PC-9 (cell line): ENCODE data around the gene NFASC. TPM values are rescaled to one million over a fixed set of nuclear protein-coding genes. Genes with fewer than 3 reads are reported as not detected.

Experiments used
- BruUV-seq: library from RNA; stranded (reverse); fragments of 400-500 nt; replicated peaks from 2 replicates; lab custom pipeline; 2021; lab: Mats Ljungman, UMichigan
- CTCF ChIA-PET: fragments of 300-600 bp; sonication (Branson Sonifier 250); formaldehyde crosslinking; loops from one replicate; lab custom pipeline; 2022; ENCODE audit warnings: antibody characterized with exemption; lab: Charles Lee
- POLR2A ChIA-PET: fragments of 300-600 bp; sonication (Branson Sonifier 250); formaldehyde crosslinking; loops from one replicate; lab custom pipeline; 2022; ENCODE audit warnings: antibody characterized with exemption; ENCODE audit not compliant: unreplicated experiment; lab: Charles Lee
- DNase-seq, 2 experiments: peaks; one replicate each; pipeline versions ENCODE4 v3.0.0 to v3.0.0-alpha.2; 2015 to 2022; ENCODE audit warnings: mixed read lengths in 1 of 2
- H2AFZ ChIP-seq: fragments of 200-600 bp; sonication (generic); 2 replicates; pipeline ENCODE4 v1.8.1; 2017; ENCODE audit warnings: antibody characterized with exemption
- H3F3A ChIP-seq: fragments of 200-600 bp; sonication (generic); 2 replicates; pipeline ENCODE4 v1.8.1; 2017; ENCODE audit warnings: antibody characterized with exemption, mild to moderate bottlenecking, low read depth; ENCODE audit not compliant: insufficient read depth
- H3K27ac ChIP-seq: fragments of 200-600 bp; sonication (generic); 2 replicates; pipeline ENCODE4 v1.6.1; 2016; ENCODE audit warnings: mixed run types
- H3K27me3 ChIP-seq: fragments of 200-600 bp; sonication (generic); 2 replicates; pipeline ENCODE4 v1.6.1; 2016; ENCODE audit warnings: low read depth, mixed run types; ENCODE audit not compliant: insufficient read depth
- H3K36me3 ChIP-seq: fragments of 200-600 bp; sonication (generic); 2 replicates; pipeline ENCODE4 v1.6.1; 2016; ENCODE audit warnings: low read depth, mixed run types
- H3K4me1 ChIP-seq: fragments of 200-600 bp; sonication (generic); replicated peaks from 2 replicates; pipeline ENCODE4 v1.6.1; 2016; ENCODE audit warnings: mixed run types; ENCODE audit not compliant: insufficient read depth
- H3K4me2 ChIP-seq: fragments of 200-600 bp; sonication (generic); 2 replicates; pipeline ENCODE4 v1.6.1; 2017; ENCODE audit warnings: mixed run types
- H3K4me3 ChIP-seq: fragments of 200-600 bp; sonication (generic); 2 replicates; pipeline ENCODE4 v1.6.1; 2016; ENCODE audit warnings: mixed run types
- H3K79me2 ChIP-seq: fragments of 200-600 bp; sonication (generic); 2 replicates; pipeline ENCODE4 v1.6.1; 2017; ENCODE audit warnings: low read depth, mixed run types
- H3K9me2 ChIP-seq: fragments of 200-600 bp; sonication (generic); 2 replicates; pipeline ENCODE4 v1.8.1; 2017; ENCODE audit warnings: mild to moderate bottlenecking; ENCODE audit not compliant: insufficient read depth
- H3K9me3 ChIP-seq: fragments of 200-600 bp; sonication (generic); 2 replicates; pipeline ENCODE4 v1.8.1; 2016; ENCODE audit warnings: low read depth; ENCODE audit not compliant: insufficient read depth
- H4K20me1 ChIP-seq: fragments of 200-600 bp; sonication (generic); 2 replicates; pipeline ENCODE4 v1.8.1; 2017; ENCODE audit not compliant: insufficient read depth
- CTCF ChIP-seq: fragments of 200-600 bp; sonication (generic); conservative IDR thresholded peaks from 2 replicates; pipeline ENCODE4 v1.6.1; 2017; ENCODE audit warnings: mixed run types, antibody characterized with exemption, mild to moderate bottlenecking, moderate library complexity
- EZH2 ChIP-seq: fragments of 200-600 bp; sonication (generic); IDR thresholded peaks from 2 replicates; pipeline ENCODE4 v1.8.0; 2017; ENCODE audit warnings: antibody characterized with exemption, low read depth
- intact Hi-C: fragments of 100-400 bp; cut with micrococcal nuclease; formaldehyde crosslinking; loops from one replicate; pipeline ENCODE4 v1.10.0; 2022; ENCODE audit not compliant: unreplicated experiment
- total RNA-seq: library from RNA; stranded (reverse); gene quantifications from 2 replicates; pipeline ENCODE4 v1.2.3, GENCODE V29; 2021

Gene NFASC
- total RNA-seq, 1 experiment from 2014 or later = not detected

GRCh38 chr1:204909109-204909508 is 38.4 kb downstream of the NFASC start:
- H3K27me3 ChIP-seq = peaks cover 54% of the 10 kb centered on the region
- intact Hi-C loops = no loop called here
- no TSS peak for BruUV-seq
- ChIA-PET POLR2A (interaction anchor here (0.6 kb wide), 1 partner anchor 320 kb away, joined by 4 read pairs; no protein-coding TSS in a partner anchor), CTCF (no interaction called here)
- no peaks in the 10 kb centered on the region for H3K36me3 ChIP-seq
- no peaks in the 10 kb centered on the region for H4K20me1 ChIP-seq
- H3K4me3 ChIP-seq = no peak overlapping the region
- no peaks in the 10 kb centered on the region for H3K9me3 ChIP-seq
- H3K79me2 ChIP-seq = no peaks in the 10 kb centered on the region
- no peak overlapping the region for H2AFZ ChIP-seq
- no peaks in the 10 kb centered on the region for H3K4me1 ChIP-seq
- H3K4me2 ChIP-seq = no peak overlapping the region
- TF ChIP-seq EZH2 (no peak), CTCF (no peak)
- no peak overlapping the region for H3K27ac ChIP-seq
- H3K9me2 ChIP-seq = no peaks in the 10 kb centered on the region
- H3F3A ChIP-seq = no peaks in the 10 kb centered on the region
- no peak for DNase-seq

- POLR2A ChIA-PET = no interaction called here
Measured at GRCh38 chr1:204915861-204916495, 45.3 kb downstream of the NFASC start.

GRCh38 chr1:204917802-204918201 is 47.1 kb downstream of the NFASC start:
- H4K20me1 ChIP-seq = no peaks in the 10 kb centered on the region
- POLR2A ChIA-PET = no interaction called here
- peaks cover 39% of the 10 kb centered on the region for H3K27me3 ChIP-seq
- no peaks in the 10 kb centered on the region for H3F3A ChIP-seq
- CTCF ChIA-PET = no interaction called here
- no peak for DNase-seq
- H3K4me3 ChIP-seq = no peak overlapping the region
- intact Hi-C loops = no loop called here
- H2AFZ ChIP-seq = no peak overlapping the region
- no peaks in the 10 kb centered on the region; the same call in 1 of the 2 replicates for H3K4me1 ChIP-seq
- H3K27ac ChIP-seq = no peak overlapping the region
- H3K36me3 ChIP-seq = no peaks in the 10 kb centered on the region
- H3K9me3 ChIP-seq = no peaks in the 10 kb centered on the region
- H3K79me2 ChIP-seq = no peaks in the 10 kb centered on the region
- H3K9me2 ChIP-seq = no peaks in the 10 kb centered on the region
- BruUV-seq = no TSS peak
- TF ChIP-seq EZH2 = no peak
- TF ChIP-seq CTCF = no peak
- H3K4me2 ChIP-seq = no peak overlapping the region

More at GRCh38 chr1:204915861-204916495, 45.3 kb downstream of the NFASC start:
- Histone ChIP-seq H3K79me2 (no peaks in the 10 kb centered on the region), H3F3A (no peaks in the 10 kb centered on the region), H3K9me3 (no peaks in the 10 kb centered on the region), H3K4me3 (no peak overlapping the region), H3K9me2 (no peaks in the 10 kb centered on the region), H3K36me3 (no peaks in the 10 kb centered on the region), H4K20me1 (no peaks in the 10 kb centered on the region), H3K4me2 (peak overlapping the region; percentile 11; the same call in 1 of the 2 replicates), H3K27me3 (peaks cover 25% of the 10 kb centered on the region), H3K27ac (no peak overlapping the region), H3K4me1 (no peaks in the 10 kb centered on the region; the same call in 1 of the 2 replicates), H2AFZ (no peak overlapping the region)
- no peak for DNase-seq
- no TSS peak for BruUV-seq
- intact Hi-C loops = no loop called here
- TF ChIP-seq CTCF (no peak), EZH2 (no peak)
- CTCF ChIA-PET = no interaction called here
